EH (cell line): ENCODE results near the gene RUFY1.
A peak's percentile ranks its signal among the peaks of the same experiment; 100 is the strongest.
"Not testable (repeated sequence)": the region's sequence is repeated elsewhere in the genome, so short reads cannot be mapped to it uniquely, and the experiment has no call there.

Source experiments
- DNase-seq: peaks from one replicate; pipeline ENCODE4 v3.0.0-alpha.2; 2015; ENCODE audit warnings: low read depth

Gene RUFY1

DNA sequence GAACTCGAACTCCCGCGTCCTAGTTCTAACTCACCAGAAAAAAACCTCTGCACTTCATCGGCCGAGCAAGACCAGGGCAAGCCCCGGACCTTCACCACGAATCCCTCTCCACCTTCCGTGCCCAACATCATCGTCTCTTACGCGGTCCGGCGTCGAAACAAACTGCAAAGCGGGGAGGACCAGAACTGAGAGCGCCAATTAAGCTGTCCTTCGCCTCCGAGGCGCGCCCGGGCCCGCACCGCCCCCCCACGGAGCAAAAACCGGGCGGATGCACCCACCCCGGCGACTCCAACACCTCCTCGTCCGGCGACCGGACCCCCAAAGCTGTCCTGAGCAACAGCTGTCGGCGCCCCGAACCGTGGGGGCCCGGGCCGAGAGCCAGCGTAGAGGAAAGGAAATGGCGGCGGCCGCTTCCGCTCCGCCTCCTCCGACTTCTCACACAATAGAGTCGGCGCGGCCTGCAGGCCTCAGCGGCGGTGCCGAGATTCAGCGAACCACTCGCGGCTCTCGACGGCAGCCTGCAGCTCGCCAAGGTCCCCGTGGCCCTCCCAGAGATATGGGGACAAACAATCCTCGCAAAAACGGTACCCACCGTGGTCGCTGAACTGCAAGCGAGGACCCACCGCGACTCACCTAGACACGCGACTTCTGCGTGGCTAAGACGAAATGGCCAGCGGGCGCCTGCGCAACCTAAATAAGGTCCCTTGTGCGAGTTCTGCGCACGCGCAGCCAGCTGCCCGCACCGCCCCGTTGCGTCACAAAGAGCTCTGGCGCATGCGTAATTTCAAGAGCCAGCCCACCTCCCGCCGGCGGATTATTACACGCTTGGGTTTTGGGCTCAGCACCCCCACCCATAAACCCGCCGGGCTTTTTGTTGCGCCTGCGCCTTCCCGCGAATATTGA is 72.9 kb downstream of the RUFY1 start, which contains the start of gene HNRNPH1:
Gene HNRNPH1 (minus strand): TSS at position 669 of the 903 bp plus-strand sequence. CDS start 538 bp downstream, at position 131.
- DNase-seq = peak; percentile 99

DNA sequence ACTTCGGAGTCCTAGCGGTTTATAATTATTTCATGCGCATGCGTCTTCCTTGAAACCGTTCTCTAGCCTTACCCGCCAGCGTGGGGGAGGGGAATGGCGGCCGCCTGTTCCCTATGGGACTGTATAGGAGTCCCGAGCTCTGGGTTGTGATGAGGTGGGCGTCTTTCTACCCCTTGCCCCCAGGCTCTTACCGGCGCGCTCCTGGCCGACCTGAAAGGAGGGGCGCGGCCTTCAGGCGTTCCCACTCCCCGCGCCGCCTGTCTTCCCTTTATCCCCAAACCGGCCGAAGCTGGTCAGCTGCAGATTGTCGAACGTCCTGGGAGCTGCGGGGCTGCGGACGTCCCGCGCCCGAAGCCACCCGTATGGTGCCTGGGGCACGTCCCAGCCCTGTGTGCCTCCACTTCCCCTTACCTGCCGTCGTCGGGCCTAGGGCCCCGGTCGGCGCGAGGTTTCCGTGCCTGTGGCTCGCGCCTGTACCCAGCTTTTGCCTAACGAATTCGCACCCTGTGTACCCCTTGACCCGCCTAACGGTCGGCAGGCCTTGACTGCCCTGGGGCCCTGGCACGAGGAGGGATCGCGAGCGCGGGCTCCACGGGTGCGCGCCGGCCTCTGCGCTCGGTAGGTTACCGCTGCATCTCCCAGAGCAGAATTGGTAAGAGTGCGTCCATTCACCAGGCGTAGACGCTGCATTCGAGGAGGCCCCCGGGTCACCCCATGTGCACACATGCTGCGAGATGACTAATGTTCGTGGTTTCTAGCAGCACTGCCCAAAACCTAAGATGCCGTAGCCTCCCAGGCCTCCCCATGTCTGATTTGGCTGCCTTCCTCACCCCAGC is 73.8 kb downstream of the RUFY1 start:
- DNase-seq = peak; percentile 91

DNA sequence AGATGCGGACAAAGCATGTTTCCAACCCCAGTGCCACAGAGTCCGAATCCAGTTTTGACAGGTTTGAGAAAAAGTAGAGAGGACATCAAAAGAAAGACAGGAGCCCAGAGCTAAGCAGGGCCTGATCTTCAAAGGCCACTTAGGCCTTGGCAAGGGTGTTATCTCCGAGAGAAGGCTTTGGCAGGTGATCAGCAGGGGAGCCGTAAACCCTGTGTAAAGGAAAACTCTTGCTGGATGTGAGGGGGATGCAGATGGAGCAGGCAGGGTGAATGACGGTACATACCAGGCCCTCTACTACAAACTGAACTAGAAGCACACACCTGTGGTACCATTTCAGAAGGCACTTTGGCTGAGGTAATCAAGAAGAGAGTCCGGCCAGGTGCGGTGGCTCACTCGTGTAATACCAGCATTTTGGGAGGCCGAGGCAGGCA is 74.5 kb downstream of the RUFY1 start:
- DNase-seq = no peak

DNA sequence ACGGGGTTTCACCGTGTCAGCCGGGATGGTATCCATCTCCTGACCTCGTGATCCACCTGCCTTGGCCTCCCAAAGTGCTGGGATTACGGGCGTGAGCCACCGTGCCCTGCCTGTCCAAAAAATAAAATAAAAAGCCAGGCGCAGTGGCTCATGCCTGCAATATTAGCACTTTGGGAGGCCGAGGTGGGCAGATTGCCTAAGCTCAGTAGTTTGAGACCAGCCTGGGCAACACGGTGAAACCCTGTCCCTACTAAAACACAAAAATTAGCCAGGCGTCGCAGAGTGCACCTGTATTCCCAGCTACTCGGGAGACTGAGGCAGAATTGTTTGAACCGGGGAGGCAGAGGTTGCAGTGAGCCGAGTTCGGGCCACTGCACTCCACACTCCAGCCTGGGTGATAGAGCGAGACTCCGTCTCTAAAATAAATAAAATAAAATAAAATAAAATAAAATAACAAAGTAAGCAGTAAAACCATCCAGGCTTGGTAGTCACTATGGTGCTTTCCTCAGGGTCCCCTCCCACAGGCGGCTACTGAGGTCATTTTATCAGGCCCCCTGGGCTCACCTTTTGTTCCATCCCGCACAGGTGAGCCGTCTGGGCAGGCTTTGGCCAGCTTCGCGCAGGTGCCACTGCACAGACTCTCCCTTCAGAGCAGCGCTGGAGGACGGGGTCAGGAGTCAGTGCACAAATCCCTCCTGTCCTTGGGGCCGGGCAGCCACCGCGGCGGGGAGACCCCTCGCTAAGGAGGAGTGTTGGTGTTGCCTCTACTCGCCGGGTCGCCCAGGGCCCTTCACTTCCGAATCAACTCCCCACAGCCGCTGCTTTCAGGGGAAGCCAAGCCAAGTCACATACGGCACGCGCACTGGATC is 83.4 kb downstream of the RUFY1 start:
- not testable (repeated sequence) for DNase-seq

DNA sequence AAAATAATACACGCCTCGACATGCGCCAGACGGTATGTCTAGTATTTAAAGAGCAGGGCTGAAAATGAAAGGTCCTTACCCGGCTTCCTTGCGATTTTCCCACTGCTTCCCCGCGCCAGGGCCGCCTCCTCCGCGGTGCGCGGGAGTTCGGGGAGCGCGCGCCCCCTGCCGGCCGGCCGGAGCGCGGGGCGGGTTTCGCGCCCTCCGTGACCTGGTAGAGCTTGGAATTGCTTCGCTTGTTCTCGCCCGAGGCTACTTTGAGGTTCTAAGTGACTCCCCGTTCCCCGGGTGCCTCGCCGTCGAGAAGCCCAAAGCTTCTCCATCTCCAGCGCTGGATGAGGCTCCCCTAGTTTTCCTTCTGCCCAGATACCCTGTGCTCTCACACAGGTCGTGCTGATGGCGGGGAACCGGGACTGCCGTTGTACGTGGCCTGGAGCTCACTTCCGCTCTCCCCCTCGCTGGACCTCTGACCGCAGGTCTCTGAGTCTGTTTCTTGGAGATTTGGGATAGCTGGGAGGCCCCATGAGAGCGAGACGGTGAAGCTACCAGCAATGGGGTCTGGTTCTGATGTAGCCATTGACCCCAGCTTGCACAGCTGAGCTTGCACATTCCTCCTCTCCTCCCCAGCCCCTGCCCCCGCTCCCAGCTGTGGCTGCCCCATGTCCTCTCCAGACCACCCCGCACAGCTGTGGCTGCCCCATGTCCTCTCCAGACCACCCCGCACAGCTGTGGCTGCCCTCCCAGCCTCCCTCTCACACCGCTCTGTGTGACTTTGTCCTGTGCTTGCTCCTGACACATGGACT is 84.2 kb downstream of the RUFY1 start:
- not testable (repeated sequence) for DNase-seq

DNA sequence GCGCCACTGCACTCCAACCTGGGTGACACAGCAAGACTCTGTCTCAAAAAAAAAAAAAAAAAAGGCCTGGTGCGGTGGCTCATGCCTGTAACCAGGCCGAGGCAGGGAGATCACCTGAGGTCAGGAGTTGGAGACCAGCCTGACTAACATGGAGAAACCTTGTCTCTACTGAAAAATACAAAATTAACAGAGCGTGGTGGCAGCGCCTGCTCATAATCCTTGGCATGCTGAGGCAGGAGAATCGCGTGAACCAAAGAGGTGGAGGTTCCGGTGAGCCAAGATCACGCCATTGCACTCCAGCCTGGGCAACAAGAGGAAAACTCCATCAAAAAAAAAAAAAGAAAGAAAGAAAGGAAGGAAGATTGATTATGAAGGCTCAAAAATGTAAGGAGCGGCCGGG is 88.9 kb downstream of the RUFY1 start:
- DNase-seq = not testable (repeated sequence)

DNA sequence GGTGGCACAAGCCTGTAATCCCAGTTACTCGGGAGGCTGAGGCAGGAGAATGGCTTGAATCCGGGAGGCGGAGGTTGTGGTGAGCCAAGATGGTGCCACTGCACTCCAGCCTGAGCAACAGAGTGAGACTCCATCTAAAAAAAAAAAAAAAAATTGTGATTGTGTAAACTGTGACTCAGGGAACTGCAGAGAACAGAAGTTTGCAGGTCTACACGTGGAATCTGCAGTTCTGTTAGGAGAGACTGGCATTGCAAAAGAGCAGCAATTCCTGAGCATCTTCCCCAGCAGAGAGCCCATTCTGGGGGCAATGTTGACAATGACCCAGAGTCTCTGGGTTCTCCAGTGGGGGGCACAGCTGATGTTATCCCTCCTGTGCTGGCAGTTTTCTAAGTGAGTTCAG is 91.4 kb downstream of the RUFY1 start:
- DNase-seq = not testable (repeated sequence)

DNA sequence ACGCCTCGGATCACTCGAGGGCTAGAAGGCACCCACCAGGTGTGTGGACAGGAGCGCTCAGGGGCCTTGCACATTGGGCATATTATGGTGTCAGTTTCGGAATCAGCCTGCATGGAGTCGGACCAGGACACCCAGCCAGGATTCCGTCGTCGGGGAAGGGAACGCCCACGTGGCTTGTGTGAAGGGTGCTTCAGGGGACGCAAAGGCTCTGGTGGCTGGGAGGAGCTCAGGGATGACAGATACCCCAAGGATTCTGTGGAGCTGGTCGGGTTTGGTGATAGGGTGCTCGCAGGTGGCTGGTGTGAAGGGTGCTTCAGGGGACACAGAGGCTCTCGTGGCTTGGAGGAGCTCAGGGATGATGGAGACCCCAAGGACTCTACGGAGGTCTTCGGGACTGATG is 92.3 kb downstream of the RUFY1 start:
- DNase-seq = not testable (repeated sequence)

DNA sequence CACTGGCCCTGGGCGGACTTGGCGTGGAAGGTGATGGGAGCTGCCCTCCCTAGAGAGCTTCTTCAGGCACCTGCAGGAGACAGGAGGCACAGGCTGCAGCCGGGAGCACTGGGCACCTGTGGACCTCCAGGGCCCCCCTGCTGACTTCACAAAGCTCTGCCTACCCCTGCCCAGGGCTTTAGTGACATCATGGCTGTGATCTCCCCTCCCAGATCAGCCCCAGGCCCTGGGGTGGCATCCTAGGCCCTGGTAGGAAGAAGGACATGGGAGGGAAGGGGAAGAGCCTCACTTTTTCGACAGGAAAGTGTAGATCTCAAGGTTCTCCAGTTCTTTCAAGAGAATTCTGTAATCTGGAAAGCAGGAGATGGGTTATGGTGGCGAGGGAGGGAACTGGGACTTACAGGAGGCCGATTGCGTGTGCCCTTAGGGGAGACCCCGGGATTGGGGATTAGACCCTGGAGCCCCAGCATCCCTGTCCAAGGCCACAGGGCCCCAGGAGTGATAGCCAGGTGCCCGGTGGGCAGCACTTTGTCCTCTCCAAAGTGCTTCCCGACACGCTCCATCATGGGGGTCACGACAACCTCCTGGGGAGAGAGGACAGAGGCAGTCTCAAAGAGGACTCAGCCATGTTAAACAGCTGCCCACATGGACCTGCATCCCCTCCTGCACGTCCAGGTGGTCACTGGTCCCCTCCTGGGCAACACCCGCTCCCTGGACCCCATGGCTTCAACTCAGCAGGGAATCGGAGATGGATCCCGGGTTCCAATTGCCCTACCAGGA is 93.0 kb downstream of the RUFY1 start:
- not testable (repeated sequence) for DNase-seq

DNA sequence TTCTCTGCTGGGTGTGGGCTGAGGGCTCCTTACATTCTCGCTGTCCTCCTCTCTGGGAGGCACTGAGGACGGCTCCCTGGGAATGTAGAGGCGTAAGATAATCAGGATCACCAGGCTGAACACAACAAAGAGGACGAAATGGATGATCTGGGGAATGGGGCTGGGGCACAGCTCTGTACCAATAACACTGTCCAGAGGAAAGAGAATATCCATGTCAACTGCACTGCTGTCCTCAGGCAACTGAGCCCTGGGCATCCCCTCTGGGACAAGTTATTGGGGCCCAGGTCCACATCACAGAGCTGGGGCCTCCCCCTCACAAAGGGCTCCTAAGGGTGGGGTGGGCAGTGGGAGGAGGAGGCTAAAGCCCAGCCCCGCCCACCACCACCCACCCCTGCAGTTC is 94.4 kb downstream of the RUFY1 start:
- DNase-seq = not testable (repeated sequence)

DNA sequence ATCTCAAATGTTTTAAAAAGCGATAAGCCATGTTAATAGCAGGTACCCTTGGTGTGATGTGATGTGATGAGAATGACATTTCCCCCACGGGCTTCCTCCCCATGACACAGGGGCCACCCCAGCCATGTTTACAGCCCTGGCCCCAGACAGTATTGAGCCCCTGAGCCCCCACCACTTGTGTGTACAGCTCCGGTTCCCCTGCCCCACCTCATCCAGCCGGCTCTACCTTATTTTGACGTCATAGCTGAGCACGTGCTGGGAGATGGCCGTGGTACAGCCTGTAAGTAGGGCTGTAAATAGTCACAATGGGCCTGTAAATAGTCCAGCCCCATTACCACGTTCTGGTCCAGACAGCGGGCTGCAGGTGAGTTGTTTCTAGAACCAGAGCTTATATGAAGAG is 98.1 kb downstream of the RUFY1 start:
- DNase-seq = no peak

DNA sequence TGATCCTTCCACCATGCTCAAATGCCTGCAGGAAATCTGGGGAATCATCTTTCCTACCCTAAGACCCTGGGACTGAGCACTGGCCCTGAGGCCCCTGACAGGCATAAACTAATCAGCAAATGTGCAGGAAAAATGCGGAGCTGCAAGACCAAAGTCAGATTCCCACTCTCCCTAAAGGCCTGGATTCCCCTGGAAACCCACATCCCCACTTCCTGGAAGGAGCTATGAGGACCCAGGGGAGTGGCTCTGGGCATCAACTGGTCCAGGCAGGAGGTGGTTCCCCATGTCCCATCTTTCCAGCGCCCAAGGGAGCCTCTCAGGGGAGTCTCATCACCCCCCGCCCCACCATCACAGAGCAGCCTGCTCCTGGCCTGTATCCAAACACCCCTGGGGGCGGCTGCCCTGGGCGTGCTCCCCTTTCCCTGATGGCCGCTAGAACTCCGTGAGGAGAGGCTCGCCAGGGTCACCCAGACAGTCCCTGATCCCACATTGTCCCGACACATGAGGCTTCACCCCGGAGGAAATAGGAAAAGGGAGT is 98.9 kb downstream of the RUFY1 start:
- DNase-seq = not testable (repeated sequence)

DNA sequence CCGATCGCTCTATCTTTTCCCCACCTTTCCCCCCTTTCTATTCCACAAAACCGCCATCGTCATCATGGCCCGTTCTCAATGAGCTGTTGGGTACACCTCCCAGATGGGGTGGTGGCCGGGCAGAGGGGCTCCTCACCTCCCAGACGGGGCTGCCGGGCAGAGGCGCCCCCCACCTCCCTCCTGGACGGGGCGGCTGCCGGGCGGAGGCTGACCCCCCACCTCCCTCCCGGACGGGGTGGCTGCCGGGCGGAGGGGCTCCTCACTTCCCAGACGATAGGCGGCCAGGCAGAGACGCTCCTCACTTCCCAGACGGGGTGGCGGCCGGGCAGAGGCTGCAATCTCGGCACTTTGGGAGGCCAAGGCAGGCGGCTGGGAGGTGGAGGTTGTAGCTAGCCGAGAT is 99.9 kb downstream of the RUFY1 start:
- not testable (repeated sequence) for DNase-seq

DNA sequence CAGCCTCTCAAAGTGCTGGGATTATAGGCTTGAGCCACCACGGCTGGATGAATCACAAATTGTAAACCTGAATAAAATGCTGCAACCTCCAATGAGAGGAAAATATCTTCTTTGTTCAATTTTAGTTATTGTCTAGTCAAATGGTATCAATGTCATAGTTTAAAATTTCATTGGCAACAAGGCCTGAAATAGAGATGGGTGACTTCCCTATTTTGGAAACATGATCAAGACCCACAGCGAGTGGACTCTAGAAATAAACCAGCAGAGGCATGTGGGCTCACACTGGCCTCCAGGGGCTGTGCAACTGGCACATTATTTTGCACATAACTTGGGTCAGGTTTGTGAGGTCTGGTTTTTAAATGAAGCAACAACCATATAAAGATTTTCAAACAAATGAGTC is 102.8 kb downstream of the RUFY1 start:
- DNase-seq = not testable (repeated sequence)

DNA sequence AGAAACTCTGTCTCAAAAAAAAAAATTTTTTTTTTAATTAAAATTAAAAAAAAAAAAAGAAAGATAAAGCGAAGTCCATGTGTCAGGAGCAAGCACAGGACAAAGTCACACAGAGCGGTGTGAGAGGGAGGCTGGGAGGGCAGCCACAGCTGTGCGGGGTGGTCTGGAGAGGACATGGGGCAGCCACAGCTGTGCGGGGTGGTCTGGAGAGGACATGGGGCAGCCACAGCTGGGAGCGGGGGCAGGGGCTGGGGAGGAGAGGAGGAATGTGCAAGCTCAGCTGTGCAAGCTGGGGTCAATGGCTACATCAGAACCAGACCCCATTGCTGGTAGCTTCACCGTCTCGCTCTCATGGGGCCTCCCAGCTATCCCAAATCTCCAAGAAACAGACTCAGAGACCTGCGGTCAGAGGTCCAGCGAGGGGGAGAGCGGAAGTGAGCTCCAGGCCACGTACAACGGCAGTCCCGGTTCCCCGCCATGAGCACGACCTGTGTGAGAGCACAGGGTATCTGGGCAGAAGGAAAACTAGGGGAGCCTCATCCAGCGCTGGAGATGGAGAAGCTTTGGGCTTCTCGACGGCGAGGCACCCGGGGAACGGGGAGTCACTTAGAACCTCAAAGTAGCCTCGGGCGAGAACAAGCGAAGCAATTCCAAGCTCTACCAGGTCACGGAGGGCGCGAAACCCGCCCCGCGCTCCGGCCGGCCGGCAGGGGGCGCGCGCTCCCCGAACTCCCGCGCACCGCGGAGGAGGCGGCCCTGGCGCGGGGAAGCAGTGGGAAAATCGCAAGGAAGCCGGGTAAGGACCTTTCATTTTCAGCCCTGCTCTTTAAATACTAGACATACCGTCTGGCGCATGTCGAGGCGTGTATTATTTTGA is 107.2 kb downstream of the RUFY1 start:
- not testable (repeated sequence) for DNase-seq

DNA sequence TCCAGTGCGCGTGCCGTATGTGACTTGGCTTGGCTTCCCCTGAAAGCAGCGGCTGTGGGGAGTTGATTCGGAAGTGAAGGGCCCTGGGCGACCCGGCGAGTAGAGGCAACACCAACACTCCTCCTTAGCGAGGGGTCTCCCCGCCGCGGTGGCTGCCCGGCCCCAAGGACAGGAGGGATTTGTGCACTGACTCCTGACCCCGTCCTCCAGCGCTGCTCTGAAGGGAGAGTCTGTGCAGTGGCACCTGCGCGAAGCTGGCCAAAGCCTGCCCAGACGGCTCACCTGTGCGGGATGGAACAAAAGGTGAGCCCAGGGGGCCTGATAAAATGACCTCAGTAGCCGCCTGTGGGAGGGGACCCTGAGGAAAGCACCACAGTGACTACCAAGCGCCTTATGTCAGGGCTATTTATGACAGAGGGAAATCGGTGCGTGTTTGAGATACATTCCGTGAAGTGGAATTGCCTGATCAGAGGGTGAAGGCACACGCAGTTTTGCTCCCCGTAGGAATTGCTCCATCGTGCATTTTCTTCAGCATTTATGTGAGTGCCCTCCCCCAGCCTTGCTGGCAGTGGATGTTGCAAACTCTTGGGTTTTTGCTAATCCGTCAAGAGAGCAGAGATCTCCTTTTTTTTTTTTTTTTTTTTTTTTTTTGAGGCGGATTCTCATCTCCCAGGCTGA is 108.0 kb downstream of the RUFY1 start:
- peak; percentile 58 for DNase-seq
